ENCODE results near the gene FAM181B. TPM values are rescaled to one million over a fixed set of nuclear protein-coding genes. Genes with fewer than 3 reads are reported as not detected.

FAM181B gene, protein sequence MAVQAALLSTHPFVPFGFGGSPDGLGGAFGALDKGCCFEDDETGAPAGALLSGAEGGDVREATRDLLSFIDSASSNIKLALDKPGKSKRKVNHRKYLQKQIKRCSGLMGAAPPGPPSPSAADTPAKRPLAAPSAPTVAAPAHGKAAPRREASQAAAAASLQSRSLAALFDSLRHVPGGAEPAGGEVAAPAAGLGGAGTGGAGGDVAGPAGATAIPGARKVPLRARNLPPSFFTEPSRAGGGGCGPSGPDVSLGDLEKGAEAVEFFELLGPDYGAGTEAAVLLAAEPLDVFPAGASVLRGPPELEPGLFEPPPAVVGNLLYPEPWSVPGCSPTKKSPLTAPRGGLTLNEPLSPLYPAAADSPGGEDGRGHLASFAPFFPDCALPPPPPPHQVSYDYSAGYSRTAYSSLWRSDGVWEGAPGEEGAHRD
- total RNA-seq (2022; extraction: Qiagen RNA extraction; ENCODE audit: low read depth) = 0.06 to 0.09 TPM (median 0.06 TPM) in 3 of 5 replicates, not detected in the others

DNA sequence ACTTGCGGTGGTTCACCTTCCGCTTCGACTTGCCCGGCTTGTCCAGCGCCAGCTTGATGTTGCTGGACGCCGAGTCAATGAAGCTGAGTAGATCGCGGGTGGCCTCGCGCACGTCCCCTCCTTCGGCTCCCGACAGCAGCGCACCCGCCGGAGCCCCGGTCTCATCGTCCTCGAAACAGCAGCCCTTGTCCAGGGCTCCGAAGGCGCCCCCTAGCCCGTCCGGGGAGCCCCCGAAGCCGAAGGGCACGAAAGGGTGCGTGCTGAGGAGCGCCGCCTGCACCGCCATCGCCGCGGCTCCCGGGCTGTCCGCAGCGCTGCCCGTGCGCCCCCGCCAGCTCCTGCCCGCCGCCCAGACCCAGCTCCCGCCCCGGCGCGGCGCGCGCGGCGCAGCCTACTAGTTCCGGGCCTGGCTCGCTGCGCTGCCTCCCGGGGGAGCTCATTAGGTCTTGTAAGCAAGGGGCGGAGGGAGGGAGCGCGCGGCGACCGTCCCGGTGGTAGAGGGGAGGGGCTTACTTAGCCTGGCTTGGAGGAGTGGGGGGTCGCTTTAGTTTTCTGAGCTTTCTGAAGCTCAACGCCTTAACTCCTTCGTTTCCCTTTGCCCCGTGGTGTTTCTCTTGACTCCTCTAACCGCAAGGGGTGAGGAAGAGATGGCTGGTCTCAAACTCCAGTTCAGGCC is at the start of gene FAM181B:
FAM181B (minus strand) TSS at position 421 of the 676 bp plus-strand sequence; CDS start at position 286, 135 bp downstream.

Other genes with a start within 250 kb of the FAM181B start
- gene PRCP, start 166.6 kb upstream of the FAM181B start, total RNA-seq (2022; extraction: Qiagen RNA extraction; ENCODE audit: low read depth) = 40.9 to 54.7 TPM (median 49.5 TPM) in 5 replicates
- gene DDIAS, start 167.9 kb upstream of the FAM181B start, total RNA-seq (2022; extraction: Qiagen RNA extraction; ENCODE audit: low read depth) = 13.1 to 18.1 TPM (median 14.7 TPM) in 5 replicates